GM18870 (cell line): ENCODE results near the gene MAPK4.
"Not testable (repeated sequence)": the region's sequence is repeated elsewhere in the genome, so short reads cannot be mapped to it uniquely, and the experiment has no call there.

Experiments
- ATAC-seq: cut with Tn5 transposase; IDR thresholded peaks from one replicate; pipeline ENCODE4 v1.9.1; 2021; ENCODE audit warnings: moderate library complexity; ENCODE audit not compliant: unreplicated experiment

MAPK4 gene

DNA sequence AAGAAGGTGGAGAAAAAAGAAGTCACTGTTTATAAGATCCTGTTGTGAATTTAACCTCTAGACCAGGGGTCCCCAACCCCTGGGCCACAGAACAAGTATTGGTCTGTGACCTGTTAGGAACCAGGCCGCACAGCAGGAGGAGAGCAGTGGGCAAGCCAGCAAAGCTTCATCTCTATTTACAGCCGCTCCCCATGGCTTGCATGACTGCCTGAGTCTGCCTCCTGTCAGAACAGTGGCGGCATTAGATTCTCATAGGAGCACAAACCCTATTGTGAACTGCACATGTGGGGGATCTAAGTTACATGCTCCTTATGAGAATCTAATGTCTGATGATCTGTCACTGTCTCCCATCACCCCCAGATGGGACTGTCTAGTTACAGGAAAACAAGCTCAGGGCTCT, 13.3 kb downstream of the MAPK4 start:
- not testable (repeated sequence) for ATAC-seq

DNA sequence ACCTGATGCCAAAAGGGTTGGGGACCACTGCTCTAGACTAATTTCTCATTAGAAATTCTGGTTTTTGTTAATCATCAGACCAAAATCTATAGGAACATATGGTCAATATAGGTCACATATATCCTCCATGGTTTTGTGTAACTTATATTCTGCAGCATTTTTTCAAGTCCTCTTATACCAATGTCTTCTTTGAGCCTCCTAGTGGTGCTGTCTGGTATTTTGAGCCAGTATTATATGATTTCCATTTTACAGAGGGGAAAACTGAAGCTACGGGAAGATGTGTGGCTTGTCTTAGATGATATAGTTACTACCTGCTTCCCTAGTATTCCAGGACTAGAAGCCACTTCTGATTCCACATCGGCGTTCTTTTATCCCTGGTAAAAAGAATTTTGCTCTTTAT, 13.8 kb downstream of the MAPK4 start:
- ATAC-seq: no peak

DNA sequence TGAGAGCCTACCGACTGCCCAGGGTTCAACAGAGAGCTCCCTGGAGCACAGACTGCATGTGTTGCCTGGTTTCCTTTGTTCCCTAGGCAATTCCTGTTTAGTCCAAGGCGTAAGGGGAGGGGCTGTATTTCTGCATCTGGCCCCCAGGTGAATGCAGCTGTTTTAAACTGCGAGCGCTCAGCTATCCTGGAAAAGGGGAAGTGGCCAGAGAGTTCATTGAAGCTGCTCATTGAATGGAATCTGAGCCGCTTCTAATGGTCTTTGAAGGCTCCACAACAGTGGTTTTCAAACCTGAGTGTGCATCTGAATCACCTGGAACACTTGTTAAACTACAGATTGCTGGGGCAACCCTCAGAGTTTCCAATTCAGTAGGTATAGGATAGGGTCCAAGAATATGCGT, 18.1 kb downstream of the MAPK4 start:
- no peak for ATAC-seq

DNA sequence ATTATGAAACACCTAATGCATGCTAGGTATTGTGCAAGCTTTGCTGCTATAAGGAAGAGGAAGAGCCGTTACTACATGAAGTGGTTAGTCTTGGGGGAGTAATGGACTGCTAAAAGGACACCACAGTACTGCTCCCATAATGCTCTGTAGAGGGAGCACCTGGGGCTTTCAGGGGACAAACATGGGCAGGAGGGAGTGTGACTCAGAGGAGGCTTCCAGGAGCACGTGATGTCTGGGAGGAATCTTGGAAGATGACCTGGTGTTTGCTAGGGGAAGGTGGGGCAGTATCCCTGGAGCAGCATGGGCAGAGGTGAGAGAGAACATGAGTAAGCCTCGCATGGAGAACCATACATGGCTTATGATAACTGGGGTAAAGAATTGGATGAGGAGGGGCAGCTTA, 18.8 kb downstream of the MAPK4 start:
- ATAC-seq: no peak

DNA sequence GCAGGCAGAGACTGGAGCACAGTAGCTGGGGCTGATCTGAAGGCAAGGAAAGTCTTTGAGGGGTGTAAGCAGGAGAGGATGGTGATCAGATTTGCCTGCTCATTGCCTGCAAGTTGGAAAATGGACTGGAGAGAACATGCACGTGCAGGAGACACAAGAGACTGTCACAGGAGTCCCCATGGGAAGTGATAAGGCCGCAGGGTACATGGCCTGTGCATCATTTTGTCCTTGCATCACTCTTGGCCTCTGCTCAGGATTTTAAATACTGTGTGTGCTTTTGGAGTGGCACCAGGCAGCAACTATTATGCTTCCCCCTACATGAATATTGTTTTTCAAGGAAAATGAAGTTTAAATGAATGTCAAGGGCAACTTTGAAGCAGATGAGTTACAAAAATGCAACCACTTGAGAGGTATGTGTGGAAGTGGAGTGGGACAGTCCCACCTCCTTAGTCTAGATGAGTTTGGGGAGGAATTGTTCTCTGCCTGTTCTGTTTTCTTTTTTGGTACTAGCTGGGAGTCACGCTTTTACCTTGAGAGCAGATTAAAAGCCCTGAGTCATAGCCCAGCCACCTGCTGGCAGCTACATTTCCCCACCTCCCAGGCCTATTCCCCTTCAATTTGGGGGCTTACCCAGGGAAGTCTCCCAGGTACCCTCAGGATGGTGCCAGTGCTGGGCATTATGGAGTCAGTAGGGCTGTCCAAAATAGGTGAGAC, 19.3 kb downstream of the MAPK4 start:
- ATAC-seq: no peak

DNA sequence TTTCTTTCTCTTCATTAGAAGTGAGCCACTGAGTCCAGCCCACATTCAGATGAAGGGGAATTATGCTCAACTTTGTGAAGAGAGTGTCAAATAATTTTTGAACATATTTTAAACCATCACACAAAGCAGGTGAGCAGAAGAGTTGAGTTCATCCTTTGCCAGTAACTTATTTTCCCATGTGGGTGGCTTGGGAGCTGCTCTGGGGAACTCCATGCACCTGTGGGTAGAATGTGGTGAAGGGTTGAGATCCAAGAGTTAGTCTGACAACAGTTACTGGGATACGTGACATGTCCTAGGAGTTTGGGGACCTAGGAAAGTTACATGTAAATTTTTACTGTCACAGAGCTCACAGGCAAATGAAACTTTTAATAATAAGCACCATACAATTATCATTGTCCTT, 21.6 kb downstream of the MAPK4 start:
- ATAC-seq: no peak

DNA sequence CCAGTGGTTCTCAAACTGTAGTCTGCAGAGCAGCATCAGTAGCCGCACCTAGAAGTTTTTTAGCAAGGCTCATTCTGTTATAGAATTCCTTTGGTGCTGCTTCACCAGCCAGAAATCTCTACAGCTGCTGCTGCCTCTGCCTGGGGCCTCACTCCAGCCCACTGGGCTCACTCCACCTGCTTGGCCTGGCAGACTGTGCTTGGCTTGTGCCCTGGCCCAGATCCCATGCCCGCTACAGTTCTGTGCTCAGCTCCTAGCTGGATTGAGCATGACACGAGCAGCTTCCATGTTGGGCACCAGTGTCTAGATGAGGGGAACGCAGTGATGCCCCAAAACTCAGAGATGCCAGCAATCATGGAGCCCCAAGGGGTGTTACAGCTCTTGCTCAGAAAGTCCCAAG, 22.6 kb downstream of the MAPK4 start:
- no peak for ATAC-seq

DNA sequence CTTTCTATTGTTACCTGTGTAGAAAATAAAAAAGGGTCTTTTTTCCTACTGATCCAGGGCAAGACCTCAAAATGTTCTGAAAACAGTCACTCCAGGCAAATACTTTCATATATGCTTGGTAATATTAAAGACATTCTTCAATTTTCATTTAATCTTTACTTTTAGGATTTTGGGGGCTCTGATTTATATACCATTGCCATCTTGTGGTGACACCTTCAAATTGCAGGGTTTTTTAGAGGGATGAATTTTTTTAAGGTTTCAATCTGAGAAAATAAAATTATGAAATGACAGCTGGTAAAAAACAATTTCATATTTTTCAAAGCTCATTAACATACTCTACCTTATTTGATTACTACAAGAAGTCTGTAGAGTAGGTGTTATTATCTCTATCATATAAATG, 26.8 kb downstream of the MAPK4 start:
- ATAC-seq: no peak

DNA sequence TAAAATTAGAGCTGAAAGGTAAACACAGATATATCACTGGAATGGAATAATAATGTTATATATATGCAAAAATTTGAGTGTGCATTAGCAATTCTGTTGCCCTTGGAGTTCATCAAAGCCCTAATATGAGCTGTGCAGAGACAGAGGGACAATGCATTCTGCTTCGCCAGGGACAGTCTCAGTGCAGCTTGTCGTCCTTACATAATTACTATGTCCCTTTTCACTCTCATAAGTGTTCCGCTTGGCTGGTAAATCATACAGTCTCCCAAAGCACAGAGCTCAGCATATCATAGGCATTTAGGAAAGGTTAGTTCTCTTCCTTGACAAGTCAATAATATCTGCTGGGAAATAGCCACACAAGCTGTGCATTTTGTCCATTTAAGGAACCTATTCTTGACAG, 30.7 kb downstream of the MAPK4 start:
- no peak for ATAC-seq

DNA sequence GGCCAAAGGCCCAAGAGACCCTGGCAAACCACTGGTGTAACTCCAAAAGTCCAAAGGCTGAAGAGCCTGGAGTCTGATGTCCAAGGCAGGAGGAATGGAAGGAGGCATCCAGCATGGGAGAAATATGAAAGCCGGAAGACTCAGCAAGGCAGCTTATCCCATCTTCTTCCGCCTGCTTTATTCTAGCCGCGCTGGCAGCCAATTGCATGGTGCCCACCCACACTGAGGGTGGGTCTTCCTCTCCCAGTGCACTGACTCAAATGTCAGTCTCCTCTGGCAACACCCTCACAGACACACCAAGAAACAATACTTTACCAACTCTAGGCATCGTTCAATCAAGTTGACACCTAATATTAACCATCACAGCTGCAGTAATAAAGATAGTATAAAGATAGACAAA, 34.1 kb downstream of the MAPK4 start:
- ATAC-seq: no peak

DNA sequence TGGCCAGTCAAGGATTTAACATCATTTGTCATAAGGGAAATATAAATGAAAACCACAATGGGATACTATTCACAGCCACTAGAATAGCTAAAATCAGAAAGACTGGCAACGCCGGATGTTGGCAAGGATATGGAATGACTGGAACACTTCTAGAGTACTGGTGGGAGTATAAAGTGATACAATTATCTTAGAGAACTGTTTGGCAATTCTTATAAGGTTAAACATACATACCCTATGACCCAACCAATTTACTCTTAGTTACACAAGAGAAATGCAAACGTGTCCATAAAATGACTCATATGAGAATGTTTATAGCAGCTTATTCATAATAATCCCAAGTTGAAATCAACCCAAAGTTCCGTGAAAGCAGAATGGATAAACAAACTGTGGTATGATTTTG, 35.1 kb downstream of the MAPK4 start:
- no peak for ATAC-seq

DNA sequence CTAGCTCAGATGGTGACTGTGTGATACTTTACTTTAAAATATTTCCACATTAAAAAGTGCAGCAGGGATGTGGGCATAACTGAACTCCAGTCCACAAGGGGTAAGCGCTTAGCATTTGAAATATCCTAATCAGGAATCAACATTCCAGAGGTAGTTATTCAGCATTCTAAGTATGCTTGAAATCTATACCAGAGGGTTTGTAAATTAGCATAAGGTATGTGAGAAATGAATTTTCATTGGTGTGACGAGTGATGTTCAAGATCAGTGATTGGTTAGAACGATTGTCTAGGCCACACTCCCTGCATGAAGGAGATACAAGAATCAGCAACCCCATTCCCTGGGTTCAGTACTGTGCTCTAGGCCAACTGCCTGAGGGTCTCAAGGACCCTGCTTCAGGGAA, 42.6 kb downstream of the MAPK4 start:
- ATAC-seq: no peak

DNA sequence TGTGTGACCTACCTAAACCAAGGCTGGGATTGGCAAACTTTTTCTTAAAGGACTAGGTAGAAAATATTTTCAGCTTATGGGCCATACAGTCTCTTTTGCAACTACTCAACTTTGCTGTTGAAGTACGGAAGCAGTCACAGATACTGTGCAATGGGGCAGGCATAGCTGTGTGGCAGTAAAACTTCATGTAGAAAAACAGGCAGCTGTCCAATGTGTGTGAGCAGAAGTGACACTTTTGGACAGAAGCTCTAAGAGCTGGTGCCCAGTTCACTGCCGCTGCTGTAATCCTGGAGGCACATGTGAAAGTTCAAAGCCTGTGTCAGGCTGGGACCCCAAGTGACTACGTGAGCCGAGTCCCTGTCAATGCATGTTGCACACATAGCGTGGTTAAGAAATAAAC, 46.7 kb downstream of the MAPK4 start:
- no peak for ATAC-seq

DNA sequence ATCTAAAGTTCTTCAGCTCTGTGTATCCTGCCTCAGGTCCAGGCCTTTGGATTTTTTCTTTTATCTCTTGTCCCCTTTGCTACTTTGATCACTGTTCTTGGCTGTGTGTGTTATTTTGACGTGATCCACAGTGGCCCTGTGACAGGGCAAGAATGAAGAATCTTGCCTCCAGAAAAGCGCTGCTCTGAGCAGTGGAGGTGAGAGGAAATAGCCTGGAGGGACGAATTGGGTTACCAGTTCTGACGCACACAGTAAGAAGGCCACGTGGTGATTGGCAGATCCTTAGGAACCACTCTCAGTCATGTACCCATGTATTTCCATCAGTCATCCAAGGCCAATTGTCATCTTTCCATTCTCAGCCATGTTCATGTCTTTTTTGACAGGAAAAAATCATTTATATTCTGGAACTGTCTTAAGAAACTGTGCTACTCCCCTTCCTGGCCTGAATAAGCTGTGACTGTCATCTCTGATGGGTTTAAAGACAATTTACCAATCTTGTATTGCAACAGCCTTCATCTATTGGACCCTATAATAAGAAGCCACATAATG, 47.6 kb downstream of the MAPK4 start:
- ATAC-seq: no peak

DNA sequence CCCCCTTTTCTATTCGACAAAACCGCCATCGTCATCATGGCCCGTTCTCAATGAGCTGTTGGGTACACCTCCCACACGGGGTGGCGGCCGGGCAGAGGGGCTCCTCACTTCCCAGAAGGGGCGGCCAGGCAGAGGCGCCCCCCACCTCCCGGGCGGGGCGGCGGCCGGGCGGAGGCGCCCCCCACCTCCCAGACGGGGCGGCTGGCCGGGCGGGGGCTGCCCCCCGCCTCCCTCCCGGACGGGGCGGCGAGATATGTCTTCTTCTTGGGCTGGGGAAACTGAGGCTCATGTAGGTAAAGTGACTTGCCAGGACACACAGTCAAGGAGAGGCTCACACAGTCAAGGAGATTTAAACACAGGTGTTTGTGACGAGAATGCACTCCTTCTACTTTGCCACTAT, 49.3 kb downstream of the MAPK4 start:
- ATAC-seq: not testable (repeated sequence)

DNA sequence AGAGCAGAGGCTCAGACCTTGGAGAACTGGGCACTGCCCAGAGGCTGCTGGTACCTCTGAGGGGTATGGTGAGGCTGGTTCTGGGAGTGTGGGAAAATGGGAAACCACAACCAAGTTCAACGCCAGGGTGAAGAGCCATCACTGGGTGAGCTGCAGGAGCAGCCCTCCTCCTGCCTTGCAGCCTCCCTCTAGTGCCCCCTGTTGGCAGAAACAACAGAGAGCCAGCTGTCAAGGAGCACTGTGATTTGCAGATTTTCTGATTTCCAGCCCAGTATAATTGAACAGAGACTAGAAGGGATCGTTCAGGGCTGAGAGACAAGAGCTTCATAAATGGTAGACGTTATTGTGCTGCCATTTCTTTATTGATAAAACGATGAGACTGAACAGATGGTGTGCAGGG, 50.5 kb downstream of the MAPK4 start:
- no peak for ATAC-seq

DNA sequence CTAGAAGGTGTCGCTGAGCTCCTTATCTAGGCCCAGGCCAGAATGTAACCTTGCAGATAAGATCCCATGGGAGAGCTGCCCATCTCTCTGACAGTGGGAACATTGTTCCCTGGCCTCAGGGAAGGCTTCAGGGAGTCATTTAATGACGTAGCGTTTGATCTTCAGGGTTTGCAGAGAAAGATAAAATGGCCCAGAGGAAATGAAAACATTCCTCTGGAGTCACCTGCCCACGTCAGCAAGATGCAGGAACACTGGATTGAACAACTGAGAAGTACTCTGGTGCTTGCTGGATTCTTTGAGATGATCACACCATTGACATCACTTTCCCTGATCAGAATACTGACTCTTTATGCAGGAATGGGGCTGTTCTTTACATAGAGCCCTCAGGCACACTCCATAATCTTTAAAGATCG, 51.6 kb downstream of the MAPK4 start:
- ATAC-seq: no peak

DNA sequence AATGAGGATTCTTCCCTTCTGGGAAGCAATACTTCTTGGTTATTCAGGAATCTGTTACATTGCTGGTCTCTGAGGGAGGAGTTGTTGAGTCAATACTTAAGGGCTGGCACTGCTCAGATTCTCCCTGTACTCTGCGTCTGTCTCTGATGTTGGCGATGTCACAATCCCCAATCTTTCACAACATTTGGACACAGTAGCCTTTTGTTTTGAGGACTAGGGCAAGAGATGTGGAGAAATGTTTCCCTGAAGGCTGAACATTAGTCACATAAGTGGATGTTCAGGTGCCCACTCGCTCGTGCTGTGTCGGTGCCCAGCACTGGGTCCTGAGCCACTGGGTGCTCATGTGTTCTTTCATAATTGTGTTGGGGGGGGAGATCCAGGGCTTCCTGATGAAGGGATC, 55.0 kb downstream of the MAPK4 start:
- no peak for ATAC-seq

DNA sequence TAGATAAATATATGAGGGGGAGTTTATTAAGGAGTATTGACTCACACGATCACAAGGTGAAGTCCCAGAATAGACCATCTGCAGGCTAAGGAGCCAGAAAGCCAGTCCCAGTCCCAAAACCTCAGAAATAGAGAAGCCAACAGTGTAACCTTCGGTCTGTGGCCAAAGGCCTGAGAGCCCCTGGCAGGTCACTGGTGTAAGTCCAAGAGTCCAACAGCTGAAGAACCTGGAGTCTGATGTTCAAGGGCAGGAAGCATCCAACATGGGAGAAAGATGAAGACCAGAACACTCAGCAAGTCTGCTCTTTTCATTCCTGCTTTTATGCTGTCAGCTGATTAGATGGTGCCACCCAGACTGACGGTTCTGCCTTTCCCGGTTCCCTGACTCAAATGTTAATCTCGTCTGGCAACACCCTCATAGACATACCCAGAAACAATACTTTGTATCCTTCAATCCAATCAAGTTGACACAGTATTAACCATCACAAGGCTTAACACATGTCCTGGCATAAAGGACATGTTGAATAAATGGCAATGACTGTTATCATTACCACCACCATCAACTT, 56.7 kb downstream of the MAPK4 start:
- ATAC-seq: no peak

DNA sequence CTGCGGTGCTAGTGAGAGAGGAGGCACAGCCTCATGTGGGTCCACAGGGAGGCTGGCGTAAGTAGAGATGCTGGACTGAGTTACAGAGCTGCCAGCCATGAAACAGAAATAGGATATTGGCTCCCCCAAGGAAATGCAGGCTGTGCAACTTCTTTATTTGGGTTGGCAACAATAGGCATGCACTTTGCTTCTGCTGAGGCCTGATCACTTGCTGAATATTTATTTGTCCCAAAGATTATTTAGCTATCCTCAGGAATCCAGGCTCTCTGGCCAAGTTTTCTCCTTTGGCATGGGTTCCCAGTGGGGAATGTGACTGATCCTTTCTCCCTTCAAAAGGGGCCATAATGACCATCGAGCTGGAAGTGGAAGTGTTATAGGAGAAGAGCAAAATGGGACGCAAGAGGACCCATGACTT, 60.0 kb downstream of the MAPK4 start:
- no peak for ATAC-seq

DNA sequence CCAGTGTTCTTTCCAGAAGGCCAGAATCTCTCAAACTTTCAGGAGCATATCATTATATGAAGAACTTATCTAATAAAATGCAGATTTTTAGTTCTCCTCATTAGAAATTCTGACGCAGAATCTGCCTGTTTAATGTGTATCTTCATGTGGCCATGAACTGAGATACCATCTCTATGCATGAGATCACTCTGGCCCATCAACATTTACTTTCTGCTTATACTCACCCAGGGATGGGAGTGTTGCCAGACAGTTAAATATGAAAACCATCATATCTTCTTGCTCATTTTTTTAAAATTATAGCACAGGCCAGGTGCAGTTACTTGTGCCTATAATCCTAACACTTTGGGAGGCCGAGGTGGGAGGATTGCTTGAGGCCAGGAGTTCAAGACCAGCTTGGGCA, 60.4 kb downstream of the MAPK4 start:
- no peak for ATAC-seq

DNA sequence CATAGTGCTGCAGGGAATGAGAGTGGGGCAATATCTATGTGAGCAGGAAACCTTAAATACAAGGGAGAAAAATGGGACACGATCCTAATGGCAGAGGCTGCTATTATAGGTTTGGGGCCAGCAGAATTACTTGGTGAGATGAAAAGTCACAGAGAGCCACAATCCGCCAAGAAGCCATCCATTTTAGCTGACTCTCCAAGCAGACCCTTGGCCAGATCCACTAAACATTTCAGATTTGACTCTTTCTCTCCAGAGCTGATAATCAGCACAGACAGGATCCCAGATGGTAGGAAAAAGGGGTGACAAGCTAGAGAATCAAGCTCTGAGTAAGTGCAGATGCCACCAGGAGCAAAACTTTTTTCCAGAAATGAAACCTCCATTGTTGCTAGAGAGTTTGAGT, 61.5 kb downstream of the MAPK4 start:
- no peak for ATAC-seq

DNA sequence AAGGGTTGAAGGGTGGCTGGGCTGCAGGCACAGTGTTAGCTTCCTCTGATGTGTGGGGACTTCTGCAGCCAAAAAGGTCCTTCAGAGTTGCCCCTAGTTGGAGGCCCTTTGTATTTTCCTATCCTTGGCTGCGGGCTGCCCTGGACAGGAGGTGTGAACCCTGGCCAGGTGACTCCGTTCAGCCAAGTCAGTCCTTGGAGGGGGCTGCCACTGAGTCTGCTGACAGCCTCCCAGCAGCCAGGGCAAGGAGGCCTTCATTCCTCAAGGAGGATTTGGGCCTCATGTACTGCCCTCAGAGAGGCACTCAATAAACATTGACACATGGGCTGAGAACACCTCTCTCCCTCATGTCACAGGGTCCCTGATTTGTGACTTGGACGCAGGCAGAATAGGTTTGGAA, 62.4 kb downstream of the MAPK4 start:
- no peak for ATAC-seq
